Glutamatergic neuron (in vitro differentiated cells): ENCODE data around the gene PLK5. TPM values are rescaled to one million over a fixed set of nuclear protein-coding genes. Genes with fewer than 3 reads are reported as not detected.
A peak's percentile ranks its signal among the peaks of the same experiment; 100 is the strongest.

Experiments
- DNase-seq: peaks from one replicate; pipeline ENCODE4 v3.0.0; 2022
- H3K27ac Mint-ChIP-seq: one replicate; pipeline ENCODE4 v1.8.0; 2020; ENCODE audit warnings: mild to moderate bottlenecking, mixed read lengths, inconsistent platforms; ENCODE audit not compliant: unreplicated experiment
- H3K27me3 Mint-ChIP-seq: one replicate; pipeline ENCODE4 v1.8.0; 2020; ENCODE audit warnings: mild to moderate bottlenecking, moderate library complexity, mixed read lengths, inconsistent platforms; ENCODE audit not compliant: unreplicated experiment
- H3K36me3 Mint-ChIP-seq: one replicate; pipeline ENCODE4 v1.8.0; 2020; ENCODE audit warnings: mild to moderate bottlenecking, mixed read lengths, inconsistent platforms; ENCODE audit not compliant: unreplicated experiment
- H3K4me1 Mint-ChIP-seq: one replicate; pipeline ENCODE4 v1.8.0; 2020; ENCODE audit warnings: mild to moderate bottlenecking, low read depth, mixed read lengths, inconsistent platforms; ENCODE audit not compliant: unreplicated experiment
- H3K4me3 Mint-ChIP-seq: one replicate; pipeline ENCODE4 v1.8.0; 2020; ENCODE audit warnings: mild to moderate bottlenecking, mixed read lengths, inconsistent platforms; ENCODE audit not compliant: unreplicated experiment
- H3K9me3 Mint-ChIP-seq: one replicate; pipeline ENCODE4 v1.8.0; 2020; ENCODE audit warnings: mild to moderate bottlenecking, moderate library complexity, mixed read lengths, inconsistent platforms; ENCODE audit not compliant: unreplicated experiment
- total RNA-seq: library from RNA; stranded (reverse); fragmentation: NEBNext Ultra II Directional; extraction: Animal tissue kit (Norgen Biotek cat#: 25700); gene quantifications from one replicate; pipeline ENCODE4 v1.2.1, GENCODE V29; 2021; ENCODE audit not compliant: unreplicated experiment
- TF ChIP-seq, protein P1 (sequence below): fragments of 200-600 bp; sonication (generic); IDR thresholded peaks from one replicate; pipeline ENCODE4 v1.5.0; 2021; ENCODE audit not compliant: partially characterized antibody, unreplicated experiment

PLK5 gene
- total RNA-seq, 1 donor from 2014 or later: 0.69 TPM

DNA sequence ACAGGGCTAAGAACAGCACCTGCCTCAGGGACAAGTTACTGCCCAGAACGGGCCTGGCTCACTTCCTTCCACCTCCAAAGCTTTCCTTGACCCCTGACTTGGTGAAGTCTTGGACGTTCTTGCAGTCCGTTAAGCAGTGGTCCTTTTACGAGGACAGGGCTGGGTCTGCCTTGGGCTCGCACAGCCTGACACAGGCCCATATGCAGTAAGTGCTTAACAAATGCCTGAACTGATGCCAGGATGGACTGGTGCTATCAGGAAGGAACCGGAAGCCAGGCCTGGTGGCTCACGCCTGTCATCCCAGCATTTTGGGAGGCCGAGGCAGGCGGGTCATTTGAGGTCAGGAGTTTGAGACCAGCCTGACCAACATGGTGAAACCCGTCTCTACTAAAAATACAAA, 1.8 kb upstream of the PLK5 start:
- peaks cover 16% of the 10 kb centered on the region for H3K9me3 Mint-ChIP-seq
- no peak overlapping the region for H3K4me3 Mint-ChIP-seq
- TF ChIP-seq, protein P1, sequence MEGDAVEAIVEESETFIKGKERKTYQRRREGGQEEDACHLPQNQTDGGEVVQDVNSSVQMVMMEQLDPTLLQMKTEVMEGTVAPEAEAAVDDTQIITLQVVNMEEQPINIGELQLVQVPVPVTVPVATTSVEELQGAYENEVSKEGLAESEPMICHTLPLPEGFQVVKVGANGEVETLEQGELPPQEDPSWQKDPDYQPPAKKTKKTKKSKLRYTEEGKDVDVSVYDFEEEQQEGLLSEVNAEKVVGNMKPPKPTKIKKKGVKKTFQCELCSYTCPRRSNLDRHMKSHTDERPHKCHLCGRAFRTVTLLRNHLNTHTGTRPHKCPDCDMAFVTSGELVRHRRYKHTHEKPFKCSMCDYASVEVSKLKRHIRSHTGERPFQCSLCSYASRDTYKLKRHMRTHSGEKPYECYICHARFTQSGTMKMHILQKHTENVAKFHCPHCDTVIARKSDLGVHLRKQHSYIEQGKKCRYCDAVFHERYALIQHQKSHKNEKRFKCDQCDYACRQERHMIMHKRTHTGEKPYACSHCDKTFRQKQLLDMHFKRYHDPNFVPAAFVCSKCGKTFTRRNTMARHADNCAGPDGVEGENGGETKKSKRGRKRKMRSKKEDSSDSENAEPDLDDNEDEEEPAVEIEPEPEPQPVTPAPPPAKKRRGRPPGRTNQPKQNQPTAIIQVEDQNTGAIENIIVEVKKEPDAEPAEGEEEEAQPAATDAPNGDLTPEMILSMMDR: no peak
- H3K4me1 Mint-ChIP-seq: peaks cover 3% of the 10 kb centered on the region
- no peak for DNase-seq
- peaks cover 22% of the 10 kb centered on the region for H3K27me3 Mint-ChIP-seq
- peaks cover 7% of the 10 kb centered on the region for H3K36me3 Mint-ChIP-seq
- H3K27ac Mint-ChIP-seq: no peak overlapping the region

GRCh38 chr19:1522838-1523237, 1.0 kb upstream of the PLK5 start:
- no peak for DNase-seq
- Mint-ChIP-seq H3K27ac (no peak overlapping the region), H3K27me3 (peaks cover 24% of the 10 kb centered on the region), H3K4me1 (peaks cover 3% of the 10 kb centered on the region), H3K36me3 (peaks cover 7% of the 10 kb centered on the region), H3K4me3 (no peak overlapping the region), H3K9me3 (peaks cover 18% of the 10 kb centered on the region)
- TF ChIP-seq, protein P1: no peak

DNA sequence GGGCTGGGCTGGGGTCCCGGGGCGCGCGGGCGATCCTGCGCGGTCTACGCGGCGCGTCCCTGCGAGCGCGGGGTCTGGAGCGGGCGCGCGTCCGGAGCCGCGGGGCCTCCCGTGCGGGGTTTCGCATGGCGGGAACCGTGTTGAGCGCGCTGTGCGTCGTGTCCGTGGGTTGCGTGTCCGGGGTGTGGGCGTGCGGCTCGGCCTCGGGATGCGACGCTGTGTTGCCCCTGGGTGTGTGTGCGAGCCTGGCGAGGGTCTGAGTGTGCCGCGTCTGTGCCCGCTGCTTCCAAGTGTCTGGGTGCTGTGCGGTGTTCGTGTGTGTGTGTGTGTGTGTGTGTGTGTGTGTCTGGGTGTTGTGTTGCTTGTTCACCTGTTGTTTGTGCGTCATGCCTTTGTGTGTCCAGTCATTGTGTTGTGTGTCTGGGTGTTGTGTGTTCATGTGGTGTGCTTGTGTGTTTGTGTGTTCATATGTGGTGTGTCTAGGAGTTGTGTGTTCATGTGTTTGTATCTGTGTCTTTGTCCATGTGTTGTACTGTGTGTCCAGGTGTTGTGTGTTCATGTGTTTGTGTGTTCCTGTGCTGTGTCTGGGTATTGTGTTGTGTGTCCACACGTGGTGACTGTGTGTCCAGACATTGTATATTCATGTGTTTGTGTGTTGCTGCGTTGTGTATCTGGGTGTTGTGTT, 552 bp downstream of the PLK5 start:
- Mint-ChIP-seq H3K27ac (peak overlapping the region; percentile 41), H3K36me3 (peaks cover 7% of the 10 kb centered on the region), H3K9me3 (peaks cover 12% of the 10 kb centered on the region), H3K27me3 (peaks cover 21% of the 10 kb centered on the region), H3K4me1 (peaks cover 3% of the 10 kb centered on the region), H3K4me3 (peak overlapping the region; percentile 92)
- TF ChIP-seq, protein P1: no peak
- no peak for DNase-seq

- H3K27me3 Mint-ChIP-seq: peaks cover 20% of the 10 kb centered on the region
- H3K4me3 Mint-ChIP-seq: peak overlapping the region; percentile 92
- no peak overlapping the region for H3K27ac Mint-ChIP-seq
- H3K9me3 Mint-ChIP-seq: peaks cover 12% of the 10 kb centered on the region
- peaks cover 3% of the 10 kb centered on the region for H3K4me1 Mint-ChIP-seq
- peaks cover 7% of the 10 kb centered on the region for H3K36me3 Mint-ChIP-seq
- TF ChIP-seq, protein P1: no peak
- DNase-seq: no peak
These were observed 1.1 kb downstream of the PLK5 start for GRCh38 chr19:1524972-1525325.

GRCh38 chr19:1525343-1525742, 1.5 kb downstream of the PLK5 start:
- TF ChIP-seq, protein P1: no peak
- Mint-ChIP-seq H3K36me3 (peaks cover 7% of the 10 kb centered on the region), H3K9me3 (peaks cover 15% of the 10 kb centered on the region), H3K4me1 (peaks cover 3% of the 10 kb centered on the region), H3K27ac (no peak overlapping the region), H3K4me3 (no peak overlapping the region), H3K27me3 (peaks cover 22% of the 10 kb centered on the region)
- no peak for DNase-seq
